ENCODE results near the gene TRIM73.
"Not testable (repeated sequence)": the region's sequence is repeated elsewhere in the genome, so short reads cannot be mapped to it uniquely, and the experiment has no call there.

GRCh38 chr7:75421798-75422710 lies 26.6 kb downstream of the TRIM73 start:
- not testable (repeated sequence) for TF ChIP-seq CTCF (conservative IDR thresholded peaks at IDR 0.05); ZFX (IDR thresholded peaks at IDR 0.05)
